NCI-H2081 treated with DMSO at 0.1 percent for 48 hours (cell line): ENCODE data around the gene MLXIP.
"Not testable (repeated sequence)": the region's sequence is repeated elsewhere in the genome, so short reads cannot be mapped to it uniquely, and the experiment has no call there.

Experiments used
- DNase-seq: peaks from one replicate; lab custom pipeline; 2025; lab: John Stamatoyannopoulos, UW

Gene MLXIP

DNA sequence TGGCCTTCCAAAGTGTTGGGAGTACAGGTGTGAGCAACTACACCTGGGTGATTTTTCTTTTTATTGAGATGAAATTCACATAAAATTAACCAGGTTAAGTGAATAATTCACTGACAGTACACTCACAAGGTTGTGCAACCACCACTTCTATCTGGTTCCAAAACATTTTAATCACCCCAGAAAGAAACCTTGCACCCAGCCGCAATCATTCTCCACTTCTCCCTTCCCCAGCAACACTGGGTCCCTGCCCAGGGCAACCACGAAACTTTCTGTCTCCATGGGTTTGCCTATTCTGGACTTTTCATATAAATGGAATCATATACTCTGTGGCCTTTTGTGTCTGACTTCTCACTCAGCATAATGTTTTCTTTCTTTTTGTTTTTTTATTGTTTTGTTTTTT lies 26.3 kb upstream of the MLXIP start:
- DNase-seq = no peak

DNA sequence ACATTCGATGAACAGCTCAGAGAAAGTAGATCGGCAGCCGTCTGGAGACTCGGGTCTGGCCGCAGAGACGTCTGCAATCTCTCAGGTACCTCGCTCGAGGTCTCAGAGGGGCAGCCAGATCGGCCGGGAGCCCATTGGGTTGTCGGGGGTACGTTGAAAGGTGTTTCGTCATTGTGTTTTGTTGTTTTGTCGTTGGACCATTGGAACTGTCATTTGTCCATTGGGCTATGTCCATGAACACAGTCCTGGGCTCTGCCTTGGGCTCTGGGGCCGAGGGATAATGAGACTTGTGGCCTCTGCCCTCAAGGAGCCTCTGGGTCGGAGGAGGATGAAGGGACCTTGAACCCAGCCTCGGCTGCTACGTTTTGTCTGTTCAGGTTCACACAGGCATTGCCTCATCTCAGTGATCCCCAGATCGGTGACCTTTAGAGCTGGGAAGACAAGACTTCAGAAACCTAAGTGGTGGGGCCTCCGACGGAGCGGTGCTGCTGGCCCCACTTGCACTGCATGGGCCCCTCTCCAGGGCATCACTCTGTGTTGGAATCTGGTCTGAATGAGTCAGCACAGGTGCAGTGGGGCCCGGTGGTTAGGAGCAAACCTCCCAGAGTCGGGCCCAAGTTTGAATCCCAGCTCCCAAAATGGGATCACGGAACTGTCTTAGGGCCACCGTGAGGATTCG lies 23.6 kb upstream of the MLXIP start:
- no peak for DNase-seq

GRCh38 chr12:122056406-122056805 lies 22.1 kb upstream of the MLXIP start:
- not testable (repeated sequence) for DNase-seq

- DNase-seq = no peak
Observed at GRCh38 chr12:122057007-122057735, 21.4 kb upstream of the MLXIP start.

- DNase-seq = no peak
Observed at GRCh38 chr12:122057769-122058168, 20.8 kb upstream of the MLXIP start.

DNA sequence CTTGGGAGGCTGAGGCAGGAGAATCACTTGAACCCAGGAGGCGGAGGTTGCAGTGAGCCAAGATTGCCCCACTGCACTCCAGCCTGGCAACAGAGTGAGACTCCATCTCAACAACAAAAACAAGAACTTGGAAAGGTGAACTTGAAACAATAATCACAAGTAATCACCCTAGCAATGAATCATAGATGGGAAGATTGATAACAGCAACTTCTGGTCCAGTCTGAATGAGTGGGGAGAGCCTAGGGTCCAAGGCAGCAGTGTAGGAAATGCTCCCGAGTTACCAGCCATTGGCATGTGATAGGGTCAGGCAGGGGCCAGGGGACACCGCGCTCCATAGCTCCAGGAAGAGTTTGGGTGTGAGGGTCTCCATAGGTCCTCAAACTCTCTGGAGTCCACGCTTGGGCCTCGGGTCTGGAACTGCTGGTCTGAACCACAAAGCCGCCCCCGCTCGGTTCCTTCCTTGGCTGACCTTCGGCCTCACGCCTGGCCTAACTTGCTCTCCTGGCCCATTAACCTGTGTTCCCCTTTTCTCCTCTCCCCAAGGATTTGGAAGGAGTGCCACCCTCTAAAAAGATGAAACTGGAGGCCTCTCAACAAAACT lies 19.9 kb upstream of the MLXIP start:
- DNase-seq = no peak

DNA sequence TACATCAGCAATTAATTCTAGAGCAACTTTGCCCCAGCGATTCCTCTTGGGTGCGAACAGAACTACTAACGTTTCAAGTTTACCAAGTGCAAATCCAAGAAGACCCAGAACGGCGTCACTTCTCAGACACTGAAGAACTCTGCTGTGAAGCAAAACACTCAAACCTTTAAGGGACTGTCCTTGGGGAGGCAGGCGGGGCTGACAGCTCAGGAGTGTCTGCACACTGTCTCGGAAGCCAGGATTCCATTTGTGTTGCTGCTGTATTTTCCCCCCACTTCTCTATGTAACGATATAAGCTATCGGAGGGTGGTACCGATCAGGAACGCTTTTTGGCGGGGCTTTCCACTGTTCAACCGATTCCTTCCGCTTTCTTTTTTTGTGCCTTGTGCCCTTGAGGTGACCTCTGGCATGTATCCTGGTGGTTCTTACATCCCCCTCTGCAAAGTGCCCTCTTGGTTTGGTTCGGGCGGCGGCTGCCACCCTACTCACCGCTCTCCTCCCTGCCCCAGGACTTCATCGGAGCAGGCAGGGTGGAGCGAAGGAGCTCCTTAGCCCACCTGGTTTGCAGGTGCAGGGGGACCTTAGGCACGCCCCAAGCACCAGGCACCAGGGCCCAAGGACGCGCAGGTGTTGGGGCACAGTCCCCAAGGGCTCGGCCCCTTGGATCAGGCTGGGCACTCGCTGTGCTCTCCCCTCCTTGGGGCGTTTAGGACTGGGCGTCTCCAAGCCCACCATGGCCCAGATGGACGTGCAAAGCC lies 19.2 kb upstream of the MLXIP start:
- DNase-seq = no peak

DNA sequence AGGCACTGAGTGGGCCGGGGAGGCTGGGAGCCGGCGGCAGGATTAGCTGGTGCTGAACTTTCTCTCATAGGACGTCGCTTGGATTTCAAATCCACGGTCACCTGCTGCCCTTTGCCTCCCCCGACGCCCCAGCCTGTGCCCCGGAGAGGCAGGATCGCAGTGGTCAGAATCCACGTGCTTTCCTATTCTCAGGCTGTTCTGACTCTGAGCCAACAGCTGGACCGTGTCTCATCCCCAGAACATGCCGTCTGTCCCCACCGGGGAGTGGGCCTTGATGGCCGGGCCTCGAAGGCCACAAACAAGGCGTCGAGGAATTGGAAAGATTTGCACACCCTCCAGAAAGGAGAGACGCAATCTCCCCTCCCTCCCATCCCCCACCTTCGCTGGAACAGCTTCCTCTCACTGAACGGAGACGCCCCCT lies 18.5 kb upstream of the MLXIP start:
- no peak for DNase-seq

GRCh38 chr12:122061253-122061652 lies 17.3 kb upstream of the MLXIP start:
- DNase-seq = no peak

- no peak for DNase-seq
Observed at GRCh38 chr12:122062832-122063693, 15.5 kb upstream of the MLXIP start.

DNA sequence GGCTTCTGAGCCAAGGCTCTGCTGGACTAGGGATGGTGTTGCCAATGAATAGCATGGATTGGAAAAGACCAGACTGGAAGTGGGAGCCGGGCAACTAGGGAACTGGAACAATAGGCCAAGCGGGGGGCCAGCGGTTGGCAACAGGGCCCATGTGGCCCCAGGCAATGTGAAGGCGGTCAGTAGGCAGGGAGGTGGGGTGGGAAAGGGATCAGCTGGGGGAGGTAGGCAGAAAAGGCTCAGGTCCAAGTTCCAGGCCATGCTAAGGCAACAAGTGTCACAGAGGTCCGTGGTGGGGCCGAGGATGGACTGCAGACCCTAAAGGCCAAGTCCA lies 14.9 kb upstream of the MLXIP start:
- DNase-seq = no peak

DNA sequence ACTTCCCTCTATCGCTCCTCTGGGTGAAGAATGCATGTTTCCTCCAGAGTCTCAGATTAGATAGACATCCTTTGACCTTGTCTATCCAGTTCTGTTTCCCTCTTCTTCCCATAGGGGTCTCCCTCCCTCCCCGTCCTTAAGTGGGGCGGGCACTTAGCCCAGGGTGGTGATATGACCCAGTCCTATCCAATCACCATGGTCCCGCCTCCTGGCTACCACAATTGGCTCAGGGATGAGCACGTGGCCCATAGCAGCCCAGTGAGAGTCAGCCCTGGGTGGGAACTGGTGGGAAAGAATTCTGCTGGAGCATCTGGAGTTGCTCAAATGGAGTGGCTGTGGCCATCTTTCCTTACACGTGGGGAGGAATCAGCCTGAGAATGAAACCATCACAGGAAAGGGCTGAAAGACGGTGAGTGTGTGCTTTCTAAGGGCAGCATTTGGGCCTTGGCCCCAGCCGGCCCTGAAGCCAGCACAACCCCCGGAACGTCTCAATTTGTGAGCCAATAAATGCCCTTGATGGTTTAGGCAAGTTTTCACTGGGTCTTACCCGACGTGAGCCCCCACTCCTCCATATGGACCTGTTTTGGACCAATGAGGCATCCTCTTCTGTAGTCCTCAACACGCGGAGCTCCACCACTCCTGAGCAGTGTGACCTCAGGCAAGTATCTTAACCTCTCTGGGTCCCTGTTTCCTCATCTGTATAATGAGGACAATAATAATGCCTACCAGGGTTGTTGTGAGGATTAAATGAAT lies 14.4 kb upstream of the MLXIP start:
- no peak for DNase-seq

GRCh38 chr12:122064780-122065588 lies 13.6 kb upstream of the MLXIP start:
- no peak for DNase-seq

- DNase-seq = no peak
Observed at GRCh38 chr12:122067548-122067947, 11.0 kb upstream of the MLXIP start.

DNA sequence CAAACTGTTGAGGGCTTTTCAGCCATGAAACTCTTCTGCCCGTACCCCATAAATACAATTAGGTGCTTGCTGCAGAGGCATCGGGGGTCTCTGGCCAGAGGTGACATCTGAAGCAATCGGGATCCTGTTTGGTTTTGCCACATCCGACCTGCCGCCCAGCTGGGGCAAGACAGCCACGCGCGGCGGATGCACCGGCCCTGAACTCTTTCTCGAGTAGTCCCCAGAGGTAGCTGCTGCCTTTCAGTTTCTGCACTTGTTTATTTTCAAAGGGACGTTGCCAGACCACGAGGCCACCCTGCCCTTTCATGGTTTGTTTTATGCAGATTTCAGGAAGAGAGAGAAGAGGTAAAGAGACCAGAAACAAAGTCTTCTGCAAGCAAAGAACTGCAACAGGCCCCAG lies 10.6 kb upstream of the MLXIP start:
- no peak for DNase-seq

- DNase-seq = peak; percentile 57
Observed at GRCh38 chr12:122072031-122072970, 6.3 kb upstream of the MLXIP start.

DNA sequence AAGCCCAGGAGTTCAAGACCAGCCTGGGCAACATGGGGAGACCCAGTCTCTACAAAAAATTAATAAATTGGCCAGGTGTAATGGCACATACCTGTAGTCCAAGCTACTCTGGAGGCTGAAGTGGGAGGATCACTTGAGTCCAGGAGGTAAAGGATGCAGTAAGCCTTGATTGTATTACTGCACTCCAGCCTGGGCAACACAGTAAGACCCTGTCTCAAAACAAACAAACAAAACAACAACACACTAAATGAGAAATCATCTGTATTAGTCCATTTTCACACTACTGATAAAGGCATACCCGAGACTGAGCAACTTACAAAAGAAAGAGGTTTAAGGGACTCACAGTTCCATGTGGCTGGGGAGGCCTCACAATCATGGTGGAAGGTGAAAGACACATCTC lies 4.7 kb upstream of the MLXIP start:
- no peak for DNase-seq

- no peak for DNase-seq
Observed at GRCh38 chr12:122076743-122077495, 1.6 kb upstream of the MLXIP start.
